Astrocyte of the hippocampus (primary cell): ENCODE results near the gene OR2T27.
"Not testable (repeated sequence)": the region's sequence is repeated elsewhere in the genome, so short reads cannot be mapped to it uniquely, and the experiment has no call there.

Experiments
- DNase-seq: peaks from one replicate; pipeline ENCODE4 v3.0.0; 2011; ENCODE audit warnings: low read depth, low spot score

The OR2T27 gene, protein sequence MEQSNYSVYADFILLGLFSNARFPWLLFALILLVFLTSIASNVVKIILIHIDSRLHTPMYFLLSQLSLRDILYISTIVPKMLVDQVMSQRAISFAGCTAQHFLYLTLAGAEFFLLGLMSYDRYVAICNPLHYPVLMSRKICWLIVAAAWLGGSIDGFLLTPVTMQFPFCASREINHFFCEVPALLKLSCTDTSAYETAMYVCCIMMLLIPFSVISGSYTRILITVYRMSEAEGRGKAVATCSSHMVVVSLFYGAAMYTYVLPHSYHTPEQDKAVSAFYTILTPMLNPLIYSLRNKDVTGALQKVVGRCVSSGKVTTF

DNA sequence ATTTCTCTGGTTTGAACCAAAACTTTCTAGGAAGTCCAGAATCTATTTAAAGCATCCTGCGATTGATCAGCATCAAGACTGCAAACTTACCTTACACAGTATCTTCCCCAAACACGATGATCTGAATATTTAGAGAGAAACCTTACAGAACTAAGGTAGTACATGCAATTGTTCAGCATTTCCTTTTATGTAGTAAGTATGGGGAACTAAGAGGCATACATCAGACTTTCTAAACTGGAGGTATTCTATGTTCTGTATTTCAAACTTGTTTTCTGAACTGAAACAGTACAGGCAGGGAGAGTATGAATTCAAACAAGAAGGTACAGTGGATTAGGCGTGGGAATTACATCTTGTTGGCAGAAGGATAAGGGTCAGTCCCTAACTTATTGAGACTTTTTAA, at the start of gene OR2T27:
OR2T27 (minus strand) TSS at position 175 of the 400 bp plus-strand sequence. CDS start 4,644 bp downstream, outside the sequence.
- not testable (repeated sequence) for DNase-seq

DNA sequence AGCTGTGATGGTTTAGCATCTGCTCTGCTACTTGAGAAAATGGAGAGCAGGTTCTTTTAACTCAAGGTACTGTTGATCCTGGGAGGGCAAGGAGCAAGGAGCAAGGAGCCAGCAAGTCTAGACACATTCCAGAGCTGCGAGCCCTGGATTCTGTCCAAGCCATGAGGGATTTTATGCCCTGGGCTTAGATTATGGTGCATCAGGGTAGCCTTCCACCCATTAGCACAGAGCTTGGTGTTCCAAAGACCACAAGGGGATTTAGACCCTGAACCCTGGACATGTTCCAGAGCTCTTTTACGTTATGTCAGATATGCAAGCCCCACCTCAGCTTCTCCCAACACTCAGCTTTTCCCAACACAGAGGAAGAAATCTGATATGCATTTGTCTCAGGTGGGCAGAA, 49.3 kb upstream of the OR2T27 start:
- DNase-seq, result no peak

DNA sequence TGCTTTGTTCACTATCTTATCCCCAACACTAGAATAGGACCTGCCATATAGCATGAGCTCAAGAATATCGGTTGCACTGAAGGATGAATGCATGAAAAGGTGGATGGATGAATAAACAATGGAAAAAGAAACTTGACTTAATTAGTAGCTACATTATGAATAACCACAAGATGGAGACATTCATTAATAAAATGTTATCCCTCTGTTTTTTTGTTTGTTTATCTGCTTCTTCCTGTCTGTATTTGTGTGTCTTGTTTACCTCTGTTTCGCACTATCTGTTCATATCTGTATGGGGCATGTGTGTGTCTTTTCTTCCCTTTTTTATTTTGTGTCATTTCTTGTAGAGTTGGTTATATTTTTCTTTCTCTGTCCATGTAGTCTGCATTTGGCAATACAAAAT, 48.3 kb upstream of the OR2T27 start:
- no peak for DNase-seq

DNA sequence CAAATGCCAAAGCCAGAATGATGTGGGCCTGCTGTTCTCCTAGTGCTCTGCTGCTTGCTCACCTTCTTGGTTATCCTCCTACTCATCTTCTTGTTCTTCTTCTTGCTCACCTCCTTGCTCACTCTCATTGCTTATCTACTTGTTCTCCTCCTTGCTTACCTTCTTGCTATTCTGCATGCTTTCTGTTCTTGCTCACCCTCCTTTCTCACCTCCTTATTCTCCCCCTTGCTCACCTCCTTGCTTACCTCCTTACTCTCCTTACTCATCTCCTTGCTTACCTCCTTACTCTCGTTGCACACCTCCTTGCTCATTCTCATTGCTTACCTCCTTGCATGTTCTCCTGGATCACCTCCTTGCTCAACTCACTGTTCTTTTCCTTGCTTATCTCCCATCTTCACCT, 47.4 kb upstream of the OR2T27 start, which contains the start of gene OR14I1:
OR14I1 (minus strand) TSS at position 53 of the 400 bp plus-strand sequence.
- DNase-seq, result no peak

DNA sequence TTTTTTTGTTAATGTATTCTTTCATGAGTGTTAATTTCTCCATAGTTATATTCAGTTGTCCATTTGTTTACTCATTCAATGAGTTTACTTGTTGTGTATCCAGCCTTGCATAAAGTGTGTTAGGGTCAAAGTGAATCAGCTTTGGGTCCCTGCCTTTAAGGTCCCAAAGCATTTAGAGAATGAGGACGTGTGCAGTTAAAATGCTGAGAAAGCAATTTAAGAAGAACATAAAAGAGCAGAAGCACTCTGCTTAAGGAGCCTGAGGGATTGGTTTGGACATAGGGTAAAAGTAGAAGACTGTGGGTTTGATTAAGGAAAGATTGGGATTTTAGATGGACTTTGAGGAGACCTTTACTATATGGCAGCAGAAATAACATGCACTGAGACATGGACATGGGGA, 43.8 kb upstream of the OR2T27 start:
- DNase-seq, result no peak

DNA sequence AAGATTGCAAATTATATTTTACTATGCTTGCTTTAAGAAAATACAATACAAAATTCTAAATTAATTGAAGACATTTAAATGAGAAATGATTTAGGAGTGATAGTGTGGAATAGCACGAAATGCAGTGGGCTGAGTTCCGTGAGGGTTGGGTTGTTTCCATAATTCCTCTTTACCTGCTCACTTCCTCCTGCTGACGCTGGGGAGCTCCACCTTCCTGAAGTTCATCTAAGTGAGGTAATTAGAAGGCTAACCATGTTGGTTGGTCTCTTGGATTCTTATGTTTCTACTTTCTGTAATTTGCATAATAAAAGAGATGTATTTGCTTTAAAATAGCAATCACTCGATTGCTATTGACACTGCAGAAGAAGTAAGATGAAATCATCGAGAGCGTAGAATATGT, 42.6 kb upstream of the OR2T27 start:
- DNase-seq, result no peak

DNA sequence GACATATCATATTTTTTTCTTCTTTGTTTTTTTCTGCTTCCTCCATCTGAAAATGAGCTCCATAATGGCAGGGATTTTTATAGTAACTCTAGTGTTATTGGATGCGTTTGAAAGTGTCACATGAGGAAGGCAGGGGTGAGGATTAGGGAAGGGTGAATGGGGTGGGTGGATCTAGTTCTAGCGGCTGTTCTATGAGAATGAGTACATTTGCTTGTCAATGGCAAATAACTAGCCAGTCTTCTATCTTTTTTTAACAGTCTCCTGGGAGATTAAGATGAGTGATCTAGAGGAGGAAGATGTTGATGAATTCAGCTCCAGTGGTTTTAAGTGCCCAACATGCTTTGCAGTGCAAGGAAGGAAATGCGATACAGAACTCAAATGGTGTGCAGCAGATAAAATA, 41.4 kb upstream of the OR2T27 start:
- no peak for DNase-seq

DNA sequence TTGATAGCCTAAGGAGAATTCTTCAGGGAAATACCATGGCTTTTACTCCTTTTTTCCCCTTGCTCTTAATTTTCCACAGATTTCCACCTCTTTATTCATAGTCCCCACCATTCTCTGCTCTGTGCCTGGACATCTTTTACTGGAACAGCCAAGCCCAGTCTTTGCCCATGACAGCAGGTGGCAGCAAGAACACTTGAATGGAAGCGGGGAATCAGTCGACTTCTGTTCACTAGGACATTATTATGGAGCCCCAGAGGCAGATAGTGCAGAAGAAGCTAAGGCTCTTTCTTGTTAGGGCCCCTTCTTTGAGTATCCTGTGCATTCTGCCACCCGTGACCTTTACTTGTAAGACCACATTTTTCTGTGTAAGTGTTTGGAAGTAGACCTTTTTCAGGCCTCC, 40.9 kb upstream of the OR2T27 start:
- no peak for DNase-seq

DNA sequence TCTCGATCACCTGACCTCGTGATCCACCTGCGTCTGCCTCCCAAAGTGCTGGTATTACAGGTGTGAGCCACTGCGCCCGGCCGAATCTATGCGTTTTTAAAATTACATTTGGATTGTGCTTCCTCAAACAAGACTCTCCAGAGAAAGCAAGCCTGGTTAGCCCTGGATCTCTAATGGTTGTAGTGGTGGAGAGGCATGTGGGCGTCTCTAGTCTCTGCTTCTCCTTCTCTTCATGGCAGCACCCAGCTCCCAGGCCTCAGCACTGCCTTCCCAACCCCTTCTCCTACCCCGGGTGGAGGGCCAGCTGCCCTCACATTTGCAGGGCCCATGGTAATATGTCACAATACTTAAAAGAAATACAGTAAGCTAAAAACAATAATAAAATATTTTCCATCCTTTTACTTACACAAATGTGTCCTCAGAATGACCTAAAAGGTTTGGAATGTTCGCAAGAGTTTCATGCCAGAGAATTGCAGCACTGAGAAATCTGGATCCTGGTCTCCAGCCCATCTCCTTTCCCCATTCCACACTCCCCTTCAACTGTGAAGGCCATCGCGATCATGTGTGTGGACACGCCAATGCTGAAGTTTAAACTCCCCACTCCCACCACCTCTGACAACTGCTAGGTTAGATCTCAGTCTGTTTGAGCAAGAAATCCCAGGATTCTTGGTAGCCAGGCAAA, 40.3 kb upstream of the OR2T27 start:
- no peak for DNase-seq

DNA sequence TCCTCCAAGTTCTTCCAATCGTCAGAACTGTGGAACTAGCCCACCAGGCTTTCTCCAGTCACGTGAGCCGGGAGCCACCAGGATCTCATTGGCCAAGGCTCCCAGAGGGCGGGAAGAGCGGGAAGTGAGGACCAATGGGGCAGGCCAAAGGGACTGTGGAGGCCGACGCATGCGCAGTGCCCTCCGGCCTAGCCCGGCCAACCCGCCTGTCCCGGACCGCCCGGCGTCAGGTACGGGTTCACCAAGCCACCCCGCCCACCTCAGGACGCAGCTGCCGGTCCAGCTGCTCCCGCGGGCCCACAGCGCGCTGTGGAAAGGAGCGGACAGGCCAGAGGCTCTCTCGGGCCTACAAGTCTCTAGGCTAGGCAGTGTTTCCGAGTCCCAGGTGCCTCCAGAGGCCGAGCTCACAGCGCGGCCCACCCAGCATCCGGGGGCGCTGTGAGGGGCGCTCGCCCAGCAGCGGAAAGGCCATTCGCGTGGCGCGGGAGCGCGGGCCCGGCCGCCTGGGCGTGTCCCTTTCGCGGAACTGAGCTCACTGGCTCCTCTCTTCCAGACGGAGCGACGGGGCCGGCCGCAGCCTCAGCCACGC, 36.3 kb upstream of the OR2T27 start:
- no peak for DNase-seq

DNA sequence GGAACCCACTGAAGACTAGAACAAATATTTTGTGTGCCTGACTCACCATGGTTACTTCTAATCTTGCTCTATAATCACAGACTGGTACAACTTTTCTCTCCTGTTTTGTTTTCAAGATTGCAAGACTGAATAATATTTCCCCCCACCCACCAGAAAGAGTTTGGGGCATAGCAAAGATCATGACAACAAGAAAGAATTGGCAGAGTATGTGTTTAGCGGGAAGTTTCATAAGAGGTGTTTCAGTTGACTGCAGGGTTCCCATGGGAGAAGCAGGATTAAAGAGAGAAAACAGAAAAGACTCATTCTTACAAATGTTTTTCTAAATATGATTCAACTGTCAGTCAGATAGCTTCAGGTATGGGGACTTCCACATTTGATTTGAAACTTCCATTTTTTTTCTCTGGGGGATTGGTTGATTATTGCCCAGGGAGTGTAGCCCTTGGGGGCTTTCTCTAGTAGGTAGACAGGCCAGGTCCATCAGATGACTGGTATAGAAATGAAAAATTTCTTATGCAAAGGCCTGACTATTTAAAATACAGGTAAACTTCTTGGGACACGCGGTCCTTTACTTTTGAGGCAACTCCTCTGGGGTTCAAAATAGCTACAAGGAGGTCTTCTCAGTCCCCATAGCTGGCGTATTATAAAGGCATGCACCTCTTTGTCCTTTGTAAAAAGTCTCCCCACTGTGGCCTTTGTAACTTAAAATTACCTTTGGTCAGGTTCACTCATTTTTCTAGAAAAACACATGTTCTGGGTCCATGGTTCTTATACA, 33.4 kb upstream of the OR2T27 start:
- DNase-seq, result no peak

DNA sequence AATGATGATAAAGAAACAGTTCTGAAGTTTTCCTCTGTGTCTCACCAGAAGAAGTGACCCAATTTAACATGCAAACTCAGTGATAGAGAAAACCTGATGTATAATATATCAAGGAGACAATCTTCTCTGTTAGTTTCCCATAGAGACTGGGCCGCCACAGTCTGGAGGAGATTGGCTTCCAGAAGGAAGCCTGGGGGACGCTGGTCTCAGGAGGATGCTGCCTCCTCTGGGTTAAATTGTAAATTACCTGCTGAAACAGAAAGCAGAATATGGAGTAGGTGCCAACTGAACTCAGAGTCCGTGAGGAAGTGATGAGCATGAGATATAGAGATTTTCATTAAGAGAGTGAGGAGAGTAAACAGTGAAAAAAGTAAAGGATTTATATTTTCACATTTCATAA, 31.5 kb upstream of the OR2T27 start:
- DNase-seq, result no peak

DNA sequence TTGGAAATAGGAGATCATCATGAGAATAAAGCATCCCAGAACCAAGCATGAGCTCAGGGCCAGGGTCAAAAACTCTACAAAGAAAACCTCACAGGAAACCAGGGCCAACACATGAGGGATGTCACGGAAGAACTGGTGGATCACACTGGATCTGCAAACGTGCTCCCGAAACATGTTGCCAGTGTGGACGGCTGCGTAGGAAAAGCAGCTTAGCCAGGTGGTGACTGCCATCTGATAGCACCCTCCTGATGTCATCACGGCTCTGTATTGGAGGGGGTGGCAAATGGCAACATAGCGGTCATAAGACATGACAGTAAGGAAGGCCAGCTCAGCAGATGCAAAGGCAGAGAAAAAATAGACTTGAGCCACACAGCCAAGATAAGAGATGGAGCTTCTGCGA, 26.3 kb upstream of the OR2T27 start:
- no peak for DNase-seq

DNA sequence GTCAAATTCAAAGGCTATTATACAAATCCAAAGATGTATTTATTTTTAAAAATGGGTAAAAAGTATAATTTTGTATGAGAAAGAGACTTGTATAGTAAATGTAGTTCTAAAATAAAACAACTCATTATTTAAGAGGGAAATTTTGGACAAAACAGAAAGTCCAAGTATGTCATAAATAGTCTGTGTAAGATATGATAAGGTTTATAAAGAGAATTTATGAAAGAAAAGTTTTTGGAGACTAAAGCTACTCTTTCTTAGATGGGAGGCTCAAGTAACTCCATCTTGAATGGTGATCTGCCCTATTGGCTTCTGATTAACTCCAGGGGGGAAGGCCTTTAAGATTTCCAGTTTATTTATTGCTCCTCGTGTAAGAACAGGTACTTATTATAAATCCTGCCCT, 14.7 kb upstream of the OR2T27 start:
- peak; percentile 1 for DNase-seq

DNA sequence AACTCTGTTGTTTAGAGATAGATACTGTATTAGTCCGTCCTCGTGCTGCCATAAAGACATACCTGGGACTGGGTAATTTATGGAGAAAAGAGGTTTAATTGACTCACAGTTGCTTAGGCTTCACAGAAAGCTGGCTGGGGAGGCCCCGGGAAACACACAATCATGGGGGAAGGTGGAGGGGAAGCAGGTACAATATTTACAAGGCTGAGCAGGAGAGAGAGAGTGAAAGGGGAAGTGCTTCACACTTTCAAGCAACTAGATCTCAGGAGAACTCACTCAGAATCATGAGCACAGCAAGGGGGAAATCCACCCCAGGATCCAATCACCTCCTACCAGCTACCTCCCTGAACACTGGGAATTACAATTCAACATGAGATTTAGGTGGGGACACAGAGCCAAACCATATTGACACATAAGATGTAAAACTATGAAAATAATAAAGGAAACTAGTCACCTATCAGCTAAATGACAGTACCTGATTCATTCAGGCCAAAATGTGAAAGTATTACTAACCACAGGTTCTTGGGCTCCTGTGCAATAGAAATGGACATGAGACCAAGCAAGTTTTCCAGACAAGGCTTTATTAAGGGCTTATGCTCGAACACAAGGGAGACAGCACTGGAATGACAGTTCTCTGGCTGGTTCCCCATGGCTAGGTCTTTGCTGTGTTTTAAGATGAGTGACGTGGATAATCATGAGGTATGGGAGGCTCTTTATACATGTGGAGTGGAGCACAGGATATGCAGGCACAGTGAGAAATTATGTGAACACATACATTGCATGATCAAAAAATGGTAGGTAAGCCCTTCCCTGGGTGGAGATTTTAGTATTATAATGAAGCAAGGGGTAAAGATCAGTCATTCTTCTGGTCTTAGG, 8.4 kb upstream of the OR2T27 start:
- not testable (repeated sequence) for DNase-seq

DNA sequence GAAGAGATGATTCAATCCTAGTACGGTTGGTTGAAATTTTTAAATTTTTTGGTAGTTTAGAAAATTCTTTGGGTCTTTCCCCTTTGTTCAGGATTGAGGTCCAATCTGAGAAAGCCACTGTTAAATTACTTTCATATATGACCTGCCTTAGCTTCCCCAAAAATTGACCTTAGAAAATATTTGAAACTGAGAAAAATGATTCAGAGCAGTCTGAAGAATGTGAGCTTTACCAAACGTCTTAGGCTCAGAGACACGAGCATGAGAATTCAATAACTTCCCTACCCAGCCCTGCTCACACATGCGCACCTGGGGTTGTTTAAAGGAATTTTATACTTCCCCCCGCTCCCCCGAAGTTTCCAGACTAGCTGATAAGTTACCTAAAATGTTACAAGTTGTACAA, 1.5 kb upstream of the OR2T27 start:
- not testable (repeated sequence) for DNase-seq

DNA sequence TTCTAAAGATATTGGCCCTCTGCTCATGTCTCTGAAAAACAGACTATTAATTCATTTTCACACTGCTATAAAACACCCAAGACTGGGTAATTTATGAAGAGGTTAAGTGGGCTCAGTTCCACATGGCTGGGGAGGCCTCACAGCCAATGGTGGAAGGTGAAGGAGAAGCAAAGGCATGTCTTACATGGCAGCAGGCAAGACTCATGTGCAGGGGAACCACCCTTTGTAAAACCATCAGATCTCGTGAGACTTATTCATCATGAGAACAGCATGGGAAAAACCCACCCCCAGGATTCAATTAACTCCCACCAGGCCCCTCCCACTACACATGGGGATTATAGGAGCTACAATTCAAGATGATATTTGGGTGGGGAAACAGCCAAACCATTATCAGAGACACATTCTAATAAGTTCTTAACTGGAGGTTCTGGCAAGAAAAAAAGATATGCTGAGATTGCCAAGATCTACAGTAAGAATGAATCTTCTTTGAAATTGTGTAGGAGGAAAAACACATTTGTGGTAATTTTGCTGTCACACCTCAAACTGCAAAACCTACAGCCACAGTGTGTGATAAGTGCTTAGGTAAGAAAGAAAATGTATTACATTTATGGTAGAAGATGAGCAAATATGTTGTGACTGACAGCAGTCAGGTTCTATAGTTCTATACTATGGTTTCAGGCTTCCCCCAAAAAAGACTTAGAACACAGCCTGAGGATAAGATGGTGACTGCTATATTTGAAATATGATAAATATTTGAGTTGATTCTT, 6.4 kb downstream of the OR2T27 start:
- not testable (repeated sequence) for DNase-seq

DNA sequence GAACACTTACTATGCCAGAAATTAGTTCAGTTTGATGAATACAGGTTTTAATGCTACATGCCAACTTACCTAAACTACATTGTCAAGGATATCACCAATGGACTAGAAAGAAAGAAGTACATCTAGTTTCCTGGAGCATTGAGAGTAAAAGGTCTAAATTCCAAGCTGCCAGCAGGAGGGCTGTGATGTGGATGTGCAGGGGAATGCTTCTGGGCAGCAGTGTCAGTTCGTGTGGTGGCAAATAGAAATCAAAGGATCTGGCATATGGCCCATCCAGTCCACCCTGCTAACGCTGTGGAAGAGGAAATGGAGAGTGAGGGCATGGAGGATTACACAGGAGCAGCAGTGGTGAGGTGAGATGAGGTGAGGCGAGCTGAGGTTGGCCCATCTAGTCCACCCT, 10.2 kb downstream of the OR2T27 start, which contains the start of gene OR2T35:
OR2T35 (minus strand) TSS at position 101 of the 400 bp plus-strand sequence. CDS start 6,020 bp downstream, outside the sequence.
- not testable (repeated sequence) for DNase-seq

DNA sequence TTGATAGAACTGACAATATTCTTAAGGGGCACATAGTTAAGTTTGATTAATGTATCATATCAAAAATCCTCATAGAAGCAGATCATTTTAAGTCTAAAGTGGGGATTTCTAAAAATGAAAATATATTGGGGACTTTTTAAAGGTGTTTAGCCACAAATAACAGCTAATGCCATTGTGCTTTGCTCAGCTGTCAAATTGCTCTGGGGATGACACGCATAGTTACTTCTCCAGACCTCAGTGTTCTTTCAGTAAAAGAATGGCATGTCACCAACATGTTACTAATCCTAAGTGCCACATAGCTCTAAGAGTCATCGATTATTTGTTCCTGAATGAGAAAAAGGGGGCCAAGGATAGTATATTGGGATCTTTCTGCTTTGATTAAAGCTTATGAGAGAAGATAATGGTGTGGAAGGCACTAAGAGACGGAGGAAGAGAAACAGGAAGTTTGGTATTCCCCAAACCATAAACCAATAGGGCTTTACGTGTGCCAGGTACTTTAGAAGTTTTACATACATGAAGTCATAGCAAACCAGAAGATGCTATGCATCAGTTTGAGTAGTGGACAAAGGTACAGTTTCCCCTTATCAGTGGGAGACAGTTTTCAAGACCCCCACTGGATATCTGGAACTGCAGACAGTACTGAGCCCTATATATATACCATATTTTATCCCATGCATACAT, 12.2 kb downstream of the OR2T27 start:
- not testable (repeated sequence) for DNase-seq

DNA sequence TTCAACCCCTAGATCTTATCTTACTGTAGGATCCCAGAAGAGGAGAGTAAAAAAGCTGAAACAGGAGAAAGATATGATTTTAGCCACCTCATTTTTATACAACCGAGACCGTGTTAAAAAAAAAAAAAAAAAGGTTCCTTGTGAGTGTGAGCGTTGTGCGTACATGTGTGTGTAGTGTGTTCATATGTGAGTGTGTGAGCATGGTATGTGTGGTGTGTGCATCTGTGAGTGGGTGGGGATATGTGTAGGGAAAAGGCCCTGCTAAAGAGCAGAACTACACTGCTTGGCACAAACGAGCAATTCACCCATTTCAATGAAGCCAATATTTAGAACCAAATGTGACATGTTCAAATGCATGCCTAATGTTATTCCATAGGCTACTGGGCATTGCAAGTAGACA, 13.7 kb downstream of the OR2T27 start:
- DNase-seq, result not testable (repeated sequence)
